ENCODE results near the gene PIP5K1C. TPM values are rescaled to one million over a fixed set of nuclear protein-coding genes. Genes with fewer than 3 reads are reported as not detected.
"Not testable (repeated sequence)": the region's sequence is repeated elsewhere in the genome, so short reads cannot be mapped to it uniquely, and the experiment has no call there.

The PIP5K1C gene
- total RNA-seq, 1 experiment from 2014 or later, result 11.8 TPM

GRCh38 chr19:3668331-3669081, 31.8 kb downstream of the PIP5K1C start:
- peaks cover 13% of the 10 kb centered on the region for H3K4me1 ChIP-seq

GRCh38 chr19:3667766-3668165, 32.5 kb downstream of the PIP5K1C start:
- Histone ChIP-seq H3K27ac (no peak overlapping the region), H3K4me3 (no peak overlapping the region), H3K4me1 (peaks cover 13% of the 10 kb centered on the region), H3K36me3 (no peaks in the 10 kb centered on the region), H3K9me3 (replicated peaks) (no peaks in the 10 kb centered on the region), H3K27me3 (no peaks in the 10 kb centered on the region)
- no peak for DNase-seq

More at GRCh38 chr19:3668331-3669081, 31.8 kb downstream of the PIP5K1C start:
- no peaks in the 10 kb centered on the region for H3K9me3 ChIP-seq (replicated peaks)
- H3K4me3 ChIP-seq, result no peak overlapping the region
- no peaks in the 10 kb centered on the region for H3K36me3 ChIP-seq
- no peak overlapping the region for H3K27ac ChIP-seq
- H3K27me3 ChIP-seq, result no peaks in the 10 kb centered on the region
- DNase-seq, result no peak

GRCh38 chr19:3667037-3667638, 33.1 kb downstream of the PIP5K1C start:
- no peaks in the 10 kb centered on the region for H3K9me3 ChIP-seq (replicated peaks)
- no peak overlapping the region for H3K4me3 ChIP-seq
- no peaks in the 10 kb centered on the region for H3K27me3 ChIP-seq
- no peak overlapping the region for H3K27ac ChIP-seq
- no peak for DNase-seq
- H3K4me1 ChIP-seq, result peaks cover 13% of the 10 kb centered on the region
- H3K36me3 ChIP-seq, result no peaks in the 10 kb centered on the region

- H3K36me3 ChIP-seq; H3K9me3 ChIP-seq (replicated peaks); DNase-seq; H3K27ac ChIP-seq; H3K27me3 ChIP-seq; H3K4me3 ChIP-seq: not testable (repeated sequence)
- H3K4me1 ChIP-seq, result peaks cover 12% of the 10 kb centered on the region
Observed at GRCh38 chr19:3666545-3666856, 33.8 kb downstream of the PIP5K1C start.

GRCh38 chr19:3665681-3666544, 34.4 kb downstream of the PIP5K1C start:
- Histone ChIP-seq H3K27me3 (no peaks in the 10 kb centered on the region), H3K36me3 (peaks cover 6% of the 10 kb centered on the region), H3K27ac (no peak overlapping the region), H3K4me1 (peaks cover 9% of the 10 kb centered on the region), H3K4me3 (no peak overlapping the region), H3K9me3 (replicated peaks) (no peaks in the 10 kb centered on the region)
- DNase-seq, result peak; percentile 46 to 65

- Histone ChIP-seq H3K36me3 (peaks cover 6% of the 10 kb centered on the region), H3K9me3 (replicated peaks) (no peaks in the 10 kb centered on the region), H3K4me1 (peaks cover 8% of the 10 kb centered on the region), H3K4me3 (no peak overlapping the region), H3K27me3 (no peaks in the 10 kb centered on the region), H3K27ac (no peak overlapping the region)
- no peak for DNase-seq
Observed at GRCh38 chr19:3664879-3665642, 35.2 kb downstream of the PIP5K1C start.

GRCh38 chr19:3663838-3664237, 36.4 kb downstream of the PIP5K1C start:
- H3K4me1 ChIP-seq, result peaks cover 8% of the 10 kb centered on the region; the same call in 1 of the 2 replicates
- H3K9me3 ChIP-seq (replicated peaks), result no peaks in the 10 kb centered on the region
- DNase-seq, result no peak
- no peak overlapping the region for H3K27ac ChIP-seq
- no peaks in the 10 kb centered on the region for H3K27me3 ChIP-seq
- H3K36me3 ChIP-seq, result peaks cover 6% of the 10 kb centered on the region
- no peak overlapping the region for H3K4me3 ChIP-seq

GRCh38 chr19:3661284-3662238, 38.7 kb downstream of the PIP5K1C start:
- H3K4me1 ChIP-seq, result peaks cover 10% of the 10 kb centered on the region; the same call in 1 of the 2 replicates
- no peaks in the 10 kb centered on the region for H3K27me3 ChIP-seq
- H3K27ac ChIP-seq, result peak overlapping the region; percentile 59; the same call in 1 of the 2 replicates
- H3K36me3 ChIP-seq, result peaks cover 11% of the 10 kb centered on the region
- no peaks in the 10 kb centered on the region for H3K9me3 ChIP-seq (replicated peaks)
- H3K4me3 ChIP-seq, result no peak overlapping the region
- no peak for DNase-seq

GRCh38 chr19:3660493-3661219, 39.6 kb downstream of the PIP5K1C start:
- Histone ChIP-seq H3K4me3 (no peak overlapping the region), H3K4me1 (peaks cover 16% of the 10 kb centered on the region; the same call in 1 of the 2 replicates), H3K36me3 (peaks cover 11% of the 10 kb centered on the region), H3K27ac (peak overlapping the region; percentile 59), H3K27me3 (no peaks in the 10 kb centered on the region), H3K9me3 (replicated peaks) (no peaks in the 10 kb centered on the region)
- peak; percentile 66 to 76 for DNase-seq

GRCh38 chr19:3659746-3660112, 40.5 kb downstream of the PIP5K1C start:
- H3K4me1 ChIP-seq, result peaks cover 22% of the 10 kb centered on the region
- no peaks in the 10 kb centered on the region for H3K27me3 ChIP-seq
- no peak overlapping the region for H3K27ac ChIP-seq
- DNase-seq, result no peak
- H3K36me3 ChIP-seq, result peaks cover 11% of the 10 kb centered on the region
- no peak overlapping the region for H3K4me3 ChIP-seq
- H3K9me3 ChIP-seq (replicated peaks), result no peaks in the 10 kb centered on the region

GRCh38 chr19:3658870-3659745, 41.2 kb downstream of the PIP5K1C start:
- no peak for DNase-seq
- Histone ChIP-seq H3K4me3 (no peak overlapping the region), H3K27ac (no peak overlapping the region), H3K36me3 (peaks cover 11% of the 10 kb centered on the region), H3K4me1 (peaks cover 22% of the 10 kb centered on the region), H3K27me3 (no peaks in the 10 kb centered on the region), H3K9me3 (replicated peaks) (no peaks in the 10 kb centered on the region)

GRCh38 chr19:3658004-3658869, 42.0 kb downstream of the PIP5K1C start:
- no peak for DNase-seq
- no peaks in the 10 kb centered on the region for H3K27me3 ChIP-seq

More at GRCh38 chr19:3658004-3658869, 42.0 kb downstream of the PIP5K1C start:
- Histone ChIP-seq H3K36me3 (peaks cover 11% of the 10 kb centered on the region), H3K9me3 (replicated peaks) (no peaks in the 10 kb centered on the region), H3K27ac (no peak overlapping the region), H3K4me3 (no peak overlapping the region), H3K4me1 (peaks cover 22% of the 10 kb centered on the region)

Data from SJCRH30 (cell line).